ENCODE results near the gene MAU2.

The MAU2 gene

DNA sequence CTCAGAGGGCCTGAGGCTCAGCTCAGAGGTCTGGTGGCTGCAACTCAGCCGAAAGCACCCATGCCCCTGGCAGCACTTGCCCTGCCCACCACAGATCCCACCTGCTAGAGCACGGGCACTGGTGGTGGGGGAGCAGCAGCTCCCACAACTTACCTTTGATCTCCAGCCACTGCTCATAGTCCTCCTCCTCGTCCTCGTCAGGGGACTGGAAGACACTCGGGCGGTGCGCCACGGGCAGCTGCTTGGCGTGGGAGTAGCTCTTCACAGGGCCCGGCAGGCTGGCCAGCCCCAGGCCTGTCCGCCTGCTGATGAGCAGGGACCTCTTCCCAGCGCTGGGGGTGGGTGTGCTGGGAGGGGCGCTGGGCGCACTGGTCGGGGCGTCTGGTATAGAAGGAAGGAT lies 14.9 kb upstream of the MAU2 start:
- DNase-seq (ENCODE audit: low spot score): no peak

DNA sequence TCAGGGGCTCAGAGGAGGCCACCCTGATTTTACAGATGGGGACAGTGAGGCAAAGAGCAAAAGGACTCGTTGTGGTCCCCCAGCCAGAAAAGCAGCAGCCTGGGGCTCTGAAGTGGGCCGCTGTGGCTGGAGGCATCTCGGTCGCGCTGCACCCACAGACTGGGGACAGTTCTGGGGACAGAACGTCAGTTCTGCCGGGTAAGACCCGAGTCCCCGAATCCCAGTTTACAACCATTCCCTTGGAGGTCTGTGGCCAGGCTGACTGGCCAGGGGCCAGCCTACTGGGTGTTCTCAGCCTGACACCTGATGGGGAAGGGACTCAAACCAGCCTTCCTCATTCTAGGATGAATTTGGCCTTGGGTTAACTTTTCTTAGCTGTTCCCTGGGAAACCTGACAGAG lies 14.4 kb upstream of the MAU2 start:
- DNase-seq (ENCODE audit: low spot score): no peak

DNA sequence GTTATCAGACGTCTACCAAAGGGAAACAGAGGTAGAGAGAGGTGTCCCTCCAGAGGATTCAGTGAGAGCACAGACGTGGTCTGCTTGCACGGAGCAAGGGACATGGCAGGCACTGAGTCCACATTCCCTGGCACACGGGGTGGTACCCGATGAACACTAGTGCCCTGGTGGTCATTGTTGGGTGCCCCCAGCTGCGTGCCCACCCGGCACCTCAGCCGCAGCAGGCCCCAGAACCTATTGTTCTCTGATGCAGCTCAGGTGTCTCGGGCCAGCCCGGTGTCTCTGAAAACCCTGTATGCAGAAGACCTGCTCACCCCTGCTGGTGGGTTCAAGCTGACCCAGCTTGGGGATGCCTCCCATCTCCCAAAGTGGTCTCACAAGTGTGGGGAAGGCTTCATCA lies 12.3 kb upstream of the MAU2 start:
- DNase-seq (ENCODE audit: low spot score): no peak

DNA sequence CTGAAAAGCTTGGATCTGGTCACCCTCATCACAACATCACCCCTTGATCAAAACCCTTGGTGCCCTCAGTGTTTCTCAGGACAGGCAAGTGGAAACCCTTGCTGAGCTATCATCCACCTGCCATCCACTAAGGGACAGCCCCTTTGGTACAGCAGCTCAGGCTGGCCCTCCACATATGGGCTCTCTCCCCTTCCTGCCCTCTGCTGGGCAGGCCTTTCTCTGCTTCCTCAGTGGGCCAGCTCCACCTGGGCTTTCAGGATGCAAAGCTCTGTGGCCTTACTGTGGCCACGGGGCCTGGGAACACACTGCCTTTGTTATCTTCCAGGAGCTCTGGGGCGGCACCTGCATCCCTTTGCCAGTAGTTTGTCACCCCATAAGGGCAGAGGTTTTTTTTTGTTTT lies 5.2 kb upstream of the MAU2 start:
- DNase-seq (ENCODE audit: low spot score): peak; percentile 20

DNA sequence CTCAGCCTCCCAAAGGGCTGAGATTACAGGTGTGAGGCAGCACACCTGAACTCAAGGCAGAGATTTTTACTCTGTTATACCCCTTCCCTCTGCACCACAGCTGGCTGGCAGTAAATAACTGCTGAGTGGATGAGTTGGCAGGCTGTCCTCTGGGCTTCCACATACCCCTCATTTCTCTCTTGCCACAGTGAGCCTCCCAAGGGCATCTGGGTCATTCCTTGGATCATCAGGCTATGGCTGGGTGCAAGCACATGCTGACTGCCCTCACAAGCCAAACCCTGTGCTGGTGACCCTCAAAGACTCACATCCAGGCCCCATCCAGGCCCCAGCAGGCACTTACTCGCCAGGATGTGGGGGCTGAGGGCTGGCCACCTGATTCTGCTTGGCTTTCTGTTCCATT lies 4.5 kb upstream of the MAU2 start:
- no peak for DNase-seq (ENCODE audit: low spot score)

DNA sequence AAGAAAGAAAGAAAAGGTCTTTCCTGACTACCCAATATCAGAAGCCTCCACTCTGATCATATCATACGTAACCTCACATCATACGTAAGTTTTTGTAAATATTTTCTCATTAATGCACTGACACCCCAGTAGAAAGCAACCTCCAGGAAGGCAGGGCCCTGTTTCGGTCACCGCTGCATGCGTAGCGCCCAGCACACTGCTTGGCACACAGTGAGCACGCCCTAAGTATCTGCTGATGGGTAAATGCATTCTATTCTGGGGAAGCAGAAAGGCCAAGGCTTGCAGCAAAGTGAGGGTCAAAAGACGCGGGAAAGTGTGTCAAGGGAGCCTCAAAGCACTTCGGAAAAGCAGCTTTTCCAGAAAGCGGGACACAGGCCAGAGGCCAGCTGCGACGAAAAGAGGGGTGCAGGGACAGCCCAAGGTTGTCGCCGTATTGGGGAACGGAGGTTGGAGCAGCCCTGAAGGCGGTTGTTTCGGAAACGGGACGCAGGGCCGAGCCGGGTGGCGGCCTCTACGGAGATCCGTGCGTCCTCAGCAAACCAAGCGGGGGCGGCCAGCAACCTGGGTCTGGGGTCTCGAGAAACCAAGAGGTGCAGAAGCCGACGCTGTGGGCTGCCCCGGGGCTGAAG lies 783 bp upstream of the MAU2 start:
- no peak for DNase-seq (ENCODE audit: low spot score)

DNA sequence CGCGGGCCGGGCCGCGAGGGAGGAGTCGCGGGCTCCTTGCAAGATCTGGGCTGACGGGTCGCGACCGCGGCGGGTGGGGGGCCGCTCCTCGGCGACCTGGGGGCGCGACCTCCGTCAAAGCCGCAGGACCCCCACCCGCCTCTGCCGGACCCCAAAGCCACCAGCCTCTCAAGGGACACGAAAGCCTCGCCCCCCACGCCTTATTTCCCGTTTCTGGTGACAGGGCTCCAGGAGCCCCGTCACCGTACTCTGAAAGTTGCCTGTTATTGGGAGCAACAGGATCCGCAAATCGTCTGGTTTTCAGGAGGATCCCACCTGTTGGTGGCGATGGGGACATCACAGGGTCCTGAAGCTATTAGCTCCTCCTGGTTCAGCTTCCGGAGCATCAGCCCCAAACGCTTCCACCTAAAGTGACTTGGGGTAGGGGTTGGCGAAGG lies 530 bp downstream of the MAU2 start:
- DNase-seq (ENCODE audit: low spot score): no peak

DNA sequence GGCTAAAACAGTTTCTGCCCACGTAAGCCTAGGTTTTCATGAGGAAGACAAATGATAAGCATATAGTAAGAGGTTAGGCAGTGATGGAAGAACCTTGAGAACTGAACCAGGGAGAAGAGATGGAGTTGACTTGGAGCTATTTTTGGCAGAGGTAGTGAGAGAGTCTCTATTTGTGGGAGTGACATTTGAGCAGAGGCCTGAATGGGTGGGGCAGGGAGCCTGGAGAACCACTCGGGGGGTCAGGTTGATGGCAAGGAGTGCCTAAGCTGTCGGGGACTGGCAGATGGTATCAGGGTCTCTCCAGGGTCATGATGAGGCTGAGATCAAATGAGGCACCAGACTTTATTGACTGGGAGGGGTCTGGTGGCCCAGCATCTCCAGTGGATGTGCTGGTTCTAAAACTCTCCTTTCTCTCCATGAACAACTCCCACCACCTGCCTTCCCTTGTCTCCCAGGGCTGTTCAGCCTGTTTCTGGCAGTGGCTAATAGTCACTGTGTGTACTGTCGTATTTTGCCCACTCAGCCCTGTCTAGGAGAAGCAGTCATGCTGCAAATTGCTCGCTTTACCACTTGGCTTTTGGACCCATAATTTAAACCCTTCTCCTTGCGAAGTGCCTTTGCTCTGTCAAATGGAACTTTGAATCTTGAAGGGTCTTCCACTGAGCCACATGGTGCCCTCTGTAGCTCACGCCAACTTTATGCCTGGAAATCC lies 3.6 kb downstream of the MAU2 start:
- DNase-seq (ENCODE audit: low spot score): no peak

DNA sequence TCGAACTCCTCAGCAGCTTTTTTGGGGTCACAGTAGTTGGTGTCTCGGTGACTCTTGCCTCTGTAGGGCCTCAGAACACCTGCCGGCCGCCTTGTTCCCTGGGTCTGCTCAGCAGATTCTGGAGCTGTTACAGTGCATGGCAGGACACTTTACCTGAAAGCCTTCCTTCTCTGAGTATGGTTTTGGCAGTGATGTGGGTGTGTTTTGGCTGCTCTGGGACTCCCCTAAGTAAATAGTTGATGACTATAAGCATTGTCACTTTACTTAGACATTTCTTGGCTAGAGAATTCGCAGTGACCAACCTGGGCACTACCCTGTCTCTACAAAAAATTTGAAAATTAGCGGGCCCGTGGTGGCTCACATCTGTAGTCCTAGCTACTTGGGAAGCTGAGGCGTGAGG lies 7.0 kb downstream of the MAU2 start:
- no peak for DNase-seq (ENCODE audit: low spot score)

DNA sequence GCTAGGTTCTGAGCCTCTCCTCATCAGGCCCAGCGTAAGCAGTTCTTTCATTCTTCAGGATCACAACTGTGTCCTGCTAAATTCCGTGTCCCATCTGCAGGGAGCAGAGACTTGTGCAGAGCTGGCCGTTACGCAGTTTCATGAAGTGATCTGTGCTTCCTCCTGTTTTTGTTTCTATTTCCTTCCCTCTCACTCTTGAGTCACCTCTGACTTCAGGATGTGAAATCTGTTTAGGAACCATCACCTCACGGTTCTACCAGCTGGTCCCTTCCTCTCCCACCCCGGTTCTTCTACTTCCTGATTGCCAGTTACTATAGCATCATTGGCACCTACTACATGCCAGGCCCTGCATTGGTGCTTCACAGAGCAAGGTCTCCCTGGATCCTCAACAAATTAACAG lies 8.5 kb downstream of the MAU2 start:
- DNase-seq (ENCODE audit: low spot score): no peak

DNA sequence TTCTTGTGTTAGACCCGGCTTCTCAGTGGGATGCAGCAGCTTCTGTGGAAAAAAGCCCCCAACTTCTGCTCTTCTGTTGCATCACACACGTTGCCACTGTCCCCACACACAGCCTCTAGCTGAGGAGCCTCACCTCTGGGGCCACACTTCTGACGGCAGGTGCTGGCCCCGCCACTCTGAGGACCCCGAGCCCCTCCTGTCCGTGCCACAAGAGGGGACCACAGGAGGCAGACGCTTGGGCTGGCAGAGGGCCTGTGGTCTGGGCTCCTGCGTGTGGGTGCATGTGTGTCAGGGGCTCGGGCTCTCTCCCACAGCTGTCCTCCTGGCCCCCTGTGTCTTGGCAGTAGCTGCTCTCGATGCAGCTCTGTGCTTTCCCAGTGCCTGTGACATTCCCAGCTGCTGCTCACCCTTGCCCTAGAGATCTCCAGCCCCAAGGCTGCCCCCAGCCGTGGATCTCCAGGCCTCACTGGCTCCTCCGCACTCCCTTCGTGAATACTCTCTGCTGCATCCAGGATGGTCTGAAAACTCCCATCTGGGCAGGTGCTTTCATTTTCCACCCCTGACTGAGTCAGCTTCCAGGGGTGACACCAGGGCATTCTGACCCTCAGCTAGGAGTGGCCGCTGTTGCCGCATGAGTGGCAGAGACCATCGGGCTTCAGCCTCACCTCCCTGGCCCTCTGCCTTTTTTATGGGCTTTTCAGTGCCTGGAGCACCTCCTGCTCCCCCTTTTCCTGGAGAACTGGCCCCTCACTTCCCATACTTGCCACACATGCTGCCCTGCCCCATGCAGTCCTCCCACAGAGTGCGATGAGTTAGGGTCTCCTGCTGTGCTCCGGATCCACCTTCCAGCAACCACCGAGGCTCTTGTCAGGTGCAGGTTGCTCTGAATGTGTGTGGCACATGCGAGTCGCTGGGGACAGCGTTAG lies 13.7 kb downstream of the MAU2 start:
- no peak for DNase-seq (ENCODE audit: low spot score)

DNA sequence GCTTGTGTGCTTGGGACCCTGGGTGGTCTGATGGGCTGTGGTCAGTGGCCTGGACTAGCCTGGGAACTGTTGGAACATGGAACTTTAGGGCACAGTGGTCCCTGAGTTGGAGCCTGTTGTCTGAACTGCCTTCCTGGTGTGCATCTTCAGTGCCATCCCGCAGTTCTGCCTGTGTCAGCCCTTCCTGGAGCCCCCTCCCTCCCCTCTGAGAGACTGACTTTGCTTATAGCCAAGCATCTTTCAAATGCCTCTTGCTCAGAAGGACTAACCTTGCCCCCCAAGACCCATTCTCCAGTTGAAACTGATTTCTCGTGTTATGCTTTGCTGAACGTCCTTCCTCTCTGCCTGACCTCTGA lies 14.3 kb downstream of the MAU2 start:
- no peak for DNase-seq (ENCODE audit: low spot score)

DNA sequence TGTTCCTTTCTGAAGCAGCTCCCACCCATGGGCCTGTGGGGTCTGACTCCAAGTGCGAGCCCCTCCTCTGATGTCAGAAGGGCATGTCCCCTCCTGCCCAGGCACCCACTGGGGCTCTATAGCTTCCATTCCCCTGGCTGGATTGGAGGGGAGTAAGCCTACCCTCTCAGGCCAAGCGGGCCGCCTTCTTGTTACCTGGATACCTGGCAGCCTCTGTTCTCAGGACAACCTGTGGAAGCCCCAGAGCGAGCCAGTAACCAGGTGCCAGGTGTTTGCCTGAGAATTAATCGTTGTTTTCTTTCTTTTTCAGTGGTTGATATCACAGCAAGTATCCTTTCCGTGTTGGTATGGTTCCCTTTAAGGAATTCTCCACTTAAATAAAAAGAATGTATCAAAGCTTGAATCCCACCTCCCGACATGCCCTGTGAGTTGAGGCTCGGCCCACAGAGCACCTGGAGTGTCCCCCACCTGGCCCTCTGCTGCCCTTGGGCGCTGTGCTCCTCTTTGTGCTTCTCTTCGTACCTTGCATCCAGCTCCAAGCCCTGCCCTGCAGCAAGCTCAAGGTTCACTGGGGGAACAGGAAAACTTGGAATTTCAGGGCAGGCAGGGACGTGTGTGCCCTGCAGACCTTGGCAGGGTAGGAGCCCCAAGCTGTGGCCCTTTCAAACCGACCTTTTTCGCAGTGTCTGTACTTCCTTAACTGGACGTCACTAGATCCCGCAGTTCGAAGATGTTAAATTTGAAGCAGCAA lies 15.0 kb downstream of the MAU2 start:
- no peak for DNase-seq (ENCODE audit: low spot score)

DNA sequence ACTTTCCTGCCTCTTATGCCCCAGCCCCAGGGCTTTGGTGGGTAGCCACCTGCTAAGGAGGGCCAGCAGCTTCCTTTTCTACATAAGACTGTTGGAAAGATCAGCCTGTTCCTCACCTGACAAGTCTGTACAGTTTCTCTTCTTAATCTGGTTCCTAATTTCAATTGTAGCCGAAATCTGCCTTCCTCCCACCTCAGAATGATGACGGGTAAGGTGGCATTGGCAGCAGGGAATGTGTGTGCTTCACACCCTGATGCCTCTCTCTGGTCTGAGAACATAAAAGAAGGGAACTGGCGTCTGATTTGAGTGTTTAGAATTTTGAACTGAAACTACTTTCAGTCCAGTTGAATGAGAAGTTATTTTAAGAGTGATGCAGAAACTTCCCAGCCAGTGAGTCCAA lies 16.0 kb downstream of the MAU2 start:
- no peak for DNase-seq (ENCODE audit: low spot score)

DNA sequence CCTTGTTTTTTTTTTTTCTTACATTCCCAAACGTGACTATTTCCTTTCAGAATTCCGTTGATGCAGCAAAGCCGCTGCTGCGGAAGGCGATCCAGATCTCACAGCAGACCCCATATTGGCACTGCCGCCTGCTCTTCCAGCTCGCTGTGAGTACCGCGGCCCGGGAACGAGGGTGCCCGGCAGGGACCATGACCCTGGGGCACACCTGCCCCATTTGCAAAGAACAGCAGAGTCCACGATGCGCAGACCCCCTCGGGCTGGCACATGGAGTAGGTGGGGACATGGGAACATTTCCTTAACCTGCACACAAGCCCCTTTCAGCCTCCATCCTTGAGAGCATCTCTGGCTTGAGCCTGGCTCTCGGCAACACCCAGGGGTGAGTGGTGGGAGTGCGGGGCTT lies 16.5 kb downstream of the MAU2 start:
- DNase-seq (ENCODE audit: low spot score): no peak

DNA sequence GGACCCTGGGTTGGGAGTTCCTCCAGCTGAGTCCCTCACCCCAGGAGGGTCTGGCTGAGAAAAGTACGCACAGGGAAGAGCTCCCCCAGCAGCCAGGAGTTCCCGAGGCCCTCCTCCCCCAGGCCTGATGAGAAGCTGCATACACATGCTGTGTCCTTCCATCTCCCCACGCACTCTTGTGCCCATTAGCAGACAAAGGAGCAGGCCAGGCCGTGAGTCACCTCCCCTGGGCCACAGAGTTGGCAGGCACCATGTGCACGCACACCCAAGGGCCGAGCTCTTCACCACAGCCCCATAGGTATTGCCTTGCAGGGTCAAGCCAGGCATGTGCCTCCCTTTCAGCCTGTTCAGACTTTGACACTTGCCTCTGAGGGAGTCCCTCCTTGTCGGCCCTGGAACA lies 17.5 kb downstream of the MAU2 start:
- no peak for DNase-seq (ENCODE audit: low spot score)

DNA sequence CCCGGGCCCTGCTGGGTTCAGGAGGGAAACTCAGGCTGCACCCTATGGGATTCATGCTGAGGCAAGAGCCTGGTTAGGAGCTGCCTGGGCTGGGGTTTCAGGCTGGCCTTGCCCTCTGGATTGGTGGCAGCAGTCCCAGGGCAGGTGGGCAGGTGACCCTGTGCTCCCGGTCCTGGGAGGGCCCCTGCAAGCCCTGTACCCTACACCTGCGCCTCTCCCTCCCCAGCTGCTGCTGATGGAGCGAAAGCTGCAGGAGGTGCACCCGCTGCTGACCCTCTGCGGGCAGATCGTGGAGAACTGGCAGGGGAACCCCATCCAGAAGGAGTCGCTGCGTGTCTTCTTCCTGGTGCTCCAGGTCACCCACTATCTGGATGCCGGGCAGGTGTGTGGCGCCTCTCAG lies 20.4 kb downstream of the MAU2 start:
- DNase-seq (ENCODE audit: low spot score): no peak

DNA sequence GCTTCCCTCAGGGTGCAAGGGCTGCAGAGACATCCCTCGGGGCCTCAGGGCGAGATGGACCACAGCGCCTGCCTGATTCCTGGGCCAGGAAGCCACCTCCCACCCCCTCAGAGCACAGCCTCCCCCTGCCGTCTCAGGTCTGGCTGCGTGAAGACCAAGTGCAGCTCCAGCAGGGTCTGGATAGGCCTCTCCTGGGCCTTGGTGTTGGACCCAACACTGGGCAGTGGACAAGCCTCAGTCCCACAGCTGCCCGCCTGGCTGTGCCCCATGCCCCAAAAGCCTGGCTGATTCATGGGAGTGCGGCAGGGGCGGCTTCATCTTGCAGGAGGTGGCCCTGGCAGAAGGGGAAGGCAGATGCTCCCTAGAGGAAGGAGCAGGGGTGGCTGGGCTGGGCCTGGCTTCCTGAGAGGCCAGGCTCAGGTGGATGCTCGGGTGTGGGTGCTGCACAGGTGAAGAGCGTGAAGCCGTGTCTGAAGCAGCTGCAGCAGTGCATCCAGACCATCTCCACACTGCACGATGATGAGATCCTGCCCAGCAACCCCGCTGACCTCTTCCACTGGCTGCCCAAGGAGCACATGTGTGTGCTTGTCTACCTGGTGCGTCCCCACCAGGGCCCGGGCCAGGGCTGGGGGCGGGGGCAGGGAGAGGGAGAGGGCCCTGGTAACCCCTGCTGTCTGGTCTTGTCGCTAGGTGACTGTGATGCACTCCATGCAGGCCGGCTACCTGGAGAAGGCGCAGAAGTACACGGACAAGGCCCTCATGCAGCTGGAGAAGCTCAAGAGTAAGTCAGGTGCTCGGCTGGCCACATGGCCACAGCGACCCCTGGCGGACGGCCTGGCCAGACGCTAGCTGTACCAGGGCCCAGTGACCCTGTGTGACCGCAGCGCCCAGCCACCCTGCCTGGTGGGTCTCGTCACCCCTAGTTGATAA lies 21.7 kb downstream of the MAU2 start:
- peak; percentile 66 for DNase-seq (ENCODE audit: low spot score)

DNA sequence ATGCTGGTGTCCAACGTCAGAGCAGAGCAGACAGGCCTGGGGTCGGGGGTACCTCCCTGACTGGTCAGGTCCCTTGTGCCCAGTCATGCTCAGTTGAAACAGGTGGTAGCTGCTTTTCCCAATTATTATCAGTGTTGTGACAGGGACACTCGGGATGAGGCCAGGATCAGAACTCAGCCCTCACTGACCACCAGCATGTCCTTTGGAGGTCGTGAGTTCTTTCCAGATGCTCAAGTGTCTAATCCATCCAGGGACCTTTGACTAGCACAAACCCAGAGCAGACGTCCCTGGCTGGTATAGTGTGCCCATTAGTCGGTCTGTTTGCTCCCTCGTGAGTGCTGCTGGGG lies 22.4 kb downstream of the MAU2 start:
- DNase-seq (ENCODE audit: low spot score): no peak

DNA sequence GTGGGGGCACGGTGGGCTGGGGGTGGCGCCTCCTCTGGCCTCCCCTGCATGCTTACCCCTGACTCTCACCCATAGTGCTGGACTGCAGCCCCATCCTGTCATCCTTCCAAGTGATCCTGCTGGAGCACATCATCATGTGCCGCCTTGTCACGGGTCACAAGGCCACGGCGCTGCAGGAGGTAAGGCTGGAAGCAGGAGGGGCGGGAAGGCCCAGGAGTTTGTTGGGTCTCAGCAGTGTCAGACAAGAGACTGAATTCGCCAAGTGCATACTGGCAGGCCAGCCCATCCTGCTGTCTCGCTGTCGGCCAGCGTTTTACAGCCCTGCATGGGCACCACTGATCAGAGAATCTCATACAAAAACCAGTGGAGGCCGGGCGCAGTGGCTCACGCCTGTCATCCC lies 23.1 kb downstream of the MAU2 start:
- DNase-seq (ENCODE audit: low spot score): no peak

DNA sequence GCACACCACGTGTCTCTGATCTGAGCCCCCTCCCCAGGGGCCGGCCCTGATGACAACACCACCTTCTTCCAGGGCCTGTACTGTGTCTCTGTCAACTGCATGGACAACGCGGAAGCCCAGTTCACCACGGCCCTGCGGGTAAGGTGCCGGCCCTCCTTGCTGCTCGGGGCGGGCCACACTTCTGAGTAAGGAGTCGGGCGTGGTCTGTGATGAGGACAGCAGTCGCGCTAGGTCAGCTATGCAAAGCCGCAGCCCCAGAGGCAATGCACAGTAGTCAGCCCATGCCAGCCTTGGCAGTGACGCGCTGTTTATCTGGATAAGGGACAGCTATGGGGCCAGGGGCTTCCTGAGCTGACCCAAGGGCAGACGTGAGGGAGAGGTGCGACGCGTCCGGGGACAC lies 24.6 kb downstream of the MAU2 start:
- no peak for DNase-seq (ENCODE audit: low spot score)

Measured in NAMALWA (cell line).